Prostate gland (tissue), 2 donors: ENCODE measurements around the gene PGF.

ENCODE experiments used
- CTCF ChIP-seq, 4 experiments: fragments of 200-600 bp in 2 of 4; fragments of 450-650 bp in 2 of 4; sonication (generic) in 2 of 4; IDR thresholded peaks; 1 replicate in 3 of 4; 2 replicates in 1 of 4; pipeline ENCODE4 v1.5.1; 2016 to 2019; ENCODE audit warnings: antibody characterized with exemption in 4 of 4, mild to moderate bottlenecking in 2 of 4, moderate library complexity in 2 of 4
- POLR2A ChIP-seq: fragments of 450-650 bp; IDR thresholded peaks from one replicate; pipeline ENCODE4 v1.6.1; 2016; ENCODE audit warnings: antibody characterized with exemption, mild to moderate bottlenecking

- no peak for TF ChIP-seq CTCF (IDR thresholded peaks at IDR 0.05)
- TF ChIP-seq POLR2A, result no peak
Measured at GRCh38 chr14:74921987-74922751, 33.2 kb downstream of the PGF start.
